Neural cell (in vitro differentiated cells): Measurements from ENCODE around the gene DPP6. TPM values are rescaled to one million over a fixed set of nuclear protein-coding genes. Genes with fewer than 3 reads are reported as not detected.

Experiments
- H2AFZ ChIP-seq: fragments of 200-600, 300-800 bp; sonication (generic), shearing (Covaris generic); 2 replicates; pipeline ENCODE4 v1.6.0; 2014; ENCODE audit warnings: low read depth, mild to moderate bottlenecking, antibody characterized with exemption, low read length, moderate library complexity
- H3F3A ChIP-seq: fragments of 200-600 bp; shearing (Covaris generic); 2 replicates; pipeline ENCODE4 v1.6.1; 2016; ENCODE audit warnings: mild to moderate bottlenecking, moderate library complexity, mixed read lengths, antibody characterized with exemption, low read length; ENCODE audit not compliant: insufficient read depth, poor library complexity, severe bottlenecking
- H3K27ac ChIP-seq: fragments of 200-600, 300-800 bp; sonication (generic), shearing (Covaris generic); 2 replicates; pipeline ENCODE4 v1.5.1; 2014; ENCODE audit warnings: mild to moderate bottlenecking, low read length, moderate library complexity
- H3K27me3 ChIP-seq: fragments of 300-800, 200-600 bp; sonication (generic), shearing (Covaris generic); 2 replicates; pipeline ENCODE4 v1.6.0; 2014; ENCODE audit warnings: mild to moderate bottlenecking, low read depth, low read length, moderate library complexity; ENCODE audit not compliant: insufficient read depth
- H3K36me3 ChIP-seq: fragments of 300-800, 200-600 bp; sonication (generic), shearing (Covaris generic); 2 replicates; pipeline ENCODE4 v1.5.1; 2014; ENCODE audit warnings: mild to moderate bottlenecking, antibody characterized with exemption, low read length, moderate library complexity; ENCODE audit not compliant: insufficient read depth
- H3K4me2 ChIP-seq: fragments of 300-800, 200-600 bp; sonication (generic), shearing (Covaris generic); 2 replicates; pipeline ENCODE4 v1.6.0; 2014; ENCODE audit warnings: mild to moderate bottlenecking, low read length
- H3K4me3 ChIP-seq: fragments of 300-800, 200-600 bp; sonication (generic), shearing (Covaris generic); 2 replicates; pipeline ENCODE4 v1.5.1; 2014; ENCODE audit warnings: mild to moderate bottlenecking, low read length, moderate library complexity
- H3K79me2 ChIP-seq: fragments of 200-600 bp; shearing (Covaris generic); replicated peaks from 2 replicates; pipeline ENCODE4 v1.6.0; 2014; ENCODE audit warnings: mild to moderate bottlenecking, low read length, moderate library complexity; ENCODE audit not compliant: insufficient read depth
- H3K9ac ChIP-seq: fragments of 300-800, 200-600 bp; sonication (generic), shearing (Covaris generic); 2 replicates; pipeline ENCODE4 v1.6.1; 2016; ENCODE audit warnings: mild to moderate bottlenecking, low read length, mixed read lengths
- H3K9me2 ChIP-seq: fragments of 200-600 bp; shearing (Covaris generic); 2 replicates; pipeline ENCODE4 v1.6.1; 2016; ENCODE audit warnings: mild to moderate bottlenecking, low read length, mixed read lengths; ENCODE audit not compliant: insufficient read depth
- H3K9me3 ChIP-seq: fragments of 200-600, 300-800 bp; sonication (generic), shearing (Covaris generic); 2 replicates; pipeline ENCODE4 v1.6.1; 2016; ENCODE audit warnings: mild to moderate bottlenecking, mixed run types, low read length, moderate library complexity, mixed read lengths
- H4K20me1 ChIP-seq: fragments of 200-600 bp; shearing (Covaris generic); 2 replicates; pipeline ENCODE4 v1.6.1; 2016; ENCODE audit warnings: mild to moderate bottlenecking, mixed run types; ENCODE audit not compliant: insufficient read depth
- CTCF ChIP-seq: fragments of 450-650 bp; IDR thresholded peaks from 2 replicates; pipeline ENCODE4 v1.5.1; 2014; ENCODE audit warnings: antibody characterized with exemption, mild to moderate bottlenecking, moderate library complexity; ENCODE audit not compliant: poor library complexity, severe bottlenecking
- EP300 ChIP-seq: fragments of 450-650 bp; conservative IDR thresholded peaks from 2 replicates; pipeline ENCODE4 v1.6.1; 2014; ENCODE audit warnings: antibody characterized with exemption, mild to moderate bottlenecking, moderate library complexity; ENCODE audit not compliant: poor library complexity, severe bottlenecking
- EZH2 ChIP-seq: fragments of 200-600, 300-800 bp; shearing (Covaris generic), sonication (generic); IDR thresholded peaks from 2 replicates; pipeline ENCODE4 v1.6.1; 2014; ENCODE audit warnings: antibody characterized with exemption, low read length, borderline replicate concordance, mild to moderate bottlenecking; ENCODE audit not compliant: insufficient read depth, poor library complexity, severe bottlenecking
- MXI1 ChIP-seq: fragments of 450-650 bp; conservative IDR thresholded peaks from 2 replicates; pipeline ENCODE4 v1.6.1; 2014; ENCODE audit warnings: antibody characterized with exemption, mild to moderate bottlenecking; ENCODE audit not compliant: poor library complexity, severe bottlenecking
- POLR2AphosphoS5 ChIP-seq: IDR thresholded peaks from 2 replicates; pipeline ENCODE4 v1.6.1; 2012
- RAD21 ChIP-seq: fragments of 450-650 bp; conservative IDR thresholded peaks from 2 replicates; pipeline ENCODE4 v1.6.1; 2014; ENCODE audit warnings: antibody characterized with exemption, mild to moderate bottlenecking, moderate library complexity
- REST ChIP-seq: IDR thresholded peaks from 2 replicates; pipeline ENCODE4 v1.6.1; 2012; ENCODE audit warnings: borderline replicate concordance
- SMC3 ChIP-seq: fragments of 450-650 bp; conservative IDR thresholded peaks from 2 replicates; pipeline ENCODE4 v1.6.1; 2014; ENCODE audit warnings: antibody characterized with exemption, mild to moderate bottlenecking, moderate library complexity; ENCODE audit not compliant: poor library complexity
- TAF1 ChIP-seq: IDR thresholded peaks from 2 replicates; pipeline ENCODE4 v1.6.1; 2012; ENCODE audit warnings: low read depth
- polyA plus RNA-seq: library from polyadenylated mRNA; depleted of rRNA; stranded (reverse); fragments of >200 nt; gene quantifications from 2 replicates; pipeline ENCODE4 v1.2.3, GENCODE V29; 2014

Gene DPP6
- polyA plus RNA-seq, 1 donor from 2014 or later = 20.4 TPM

- Histone ChIP-seq H2AFZ (no peak overlapping the region), H3K9me3 (peaks cover 5% of the 10 kb centered on the region), H3K27ac (no peak overlapping the region), H3K36me3 (no peaks in the 10 kb centered on the region), H3K4me3 (no peak overlapping the region), H4K20me1 (no peaks in the 10 kb centered on the region), H3F3A (no peaks in the 10 kb centered on the region), H3K9me2 (no peaks in the 10 kb centered on the region), H3K79me2 (no peaks in the 10 kb centered on the region), H3K4me2 (no peak overlapping the region), H3K9ac (no peak overlapping the region), H3K27me3 (no peaks in the 10 kb centered on the region)
- TF ChIP-seq EZH2 = no peak
- no peak for TF ChIP-seq CTCF
- no peak for TF ChIP-seq POLR2AphosphoS5
- no peak for TF ChIP-seq SMC3
- TF ChIP-seq RAD21 = no peak
- TF ChIP-seq EP300 = no peak
These were observed 668.9 kb downstream of the DPP6 start for GRCh38 chr7:154721086-154721485.

GRCh38 chr7:154726368-154726767 is 674.2 kb downstream of the DPP6 start:
- H3K79me2 ChIP-seq = no peaks in the 10 kb centered on the region
- no peaks in the 10 kb centered on the region for H3K36me3 ChIP-seq
- no peak for TF ChIP-seq TAF1
- no peak for TF ChIP-seq CTCF
- no peak for TF ChIP-seq SMC3
- no peak for TF ChIP-seq MXI1
- no peak for TF ChIP-seq EP300
- TF ChIP-seq POLR2AphosphoS5 = no peak
- TF ChIP-seq EZH2 = no peak
- TF ChIP-seq RAD21 = no peak
- TF ChIP-seq REST = no peak
- H2AFZ ChIP-seq = no peak overlapping the region
- H3F3A ChIP-seq = no peaks in the 10 kb centered on the region
- H3K4me2 ChIP-seq = no peak overlapping the region
- no peak overlapping the region for H3K9ac ChIP-seq
- no peaks in the 10 kb centered on the region for H3K9me2 ChIP-seq
- no peaks in the 10 kb centered on the region for H4K20me1 ChIP-seq
- H3K9me3 ChIP-seq = peaks cover 7% of the 10 kb centered on the region
- no peak overlapping the region for H3K4me3 ChIP-seq
- no peak overlapping the region for H3K27ac ChIP-seq
- H3K27me3 ChIP-seq = no peaks in the 10 kb centered on the region
